OCI-LY3 (cell line): ENCODE results near the gene SYT1.
"Not testable (repeated sequence)": the region's sequence is repeated elsewhere in the genome, so short reads cannot be mapped to it uniquely, and the experiment has no call there.

ENCODE experiments used
- H2AFZ ChIP-seq: fragments of 200-600, 300-600 bp; shearing (Covaris generic); 2 replicates; pipeline ENCODE4 v1.6.0; 2014; ENCODE audit warnings: antibody characterized with exemption, low read depth, low read length
- H3K27ac ChIP-seq: fragments of 200-600, 300-600 bp; sonication (generic); 2 replicates; pipeline ENCODE4 v1.5.1; 2014; ENCODE audit warnings: mild to moderate bottlenecking, low read length, moderate library complexity, mixed read lengths
- H3K27me3 ChIP-seq: fragments of 200-600, 300-600 bp; sonication (generic); 2 replicates; pipeline ENCODE4 v1.6.1; 2014; ENCODE audit warnings: low read depth, low read length, mixed read lengths
- H3K36me3 ChIP-seq: fragments of 200-600, 300-600 bp; sonication (generic); replicated peaks from 2 replicates; pipeline ENCODE3; 2014; ENCODE audit warnings: low read depth, low read length, mixed read lengths
- H3K4me1 ChIP-seq: fragments of 300-600, 200-600 bp; sonication (generic); 2 replicates; pipeline ENCODE4 v1.6.1; 2014; ENCODE audit warnings: low read length, mixed read lengths
- H3K4me2 ChIP-seq: fragments of 200-600, 300-600 bp; sonication (generic); 2 replicates; pipeline ENCODE4 v1.6.1; 2014; ENCODE audit warnings: low read length, mixed read lengths
- H3K4me3 ChIP-seq: fragments of 300-600, 200-600 bp; sonication (generic); 2 replicates; pipeline ENCODE4 v1.5.1; 2014; ENCODE audit warnings: antibody characterized with exemption, mild to moderate bottlenecking, low read length, moderate library complexity
- H3K79me2 ChIP-seq: fragments of 300-600, 200-600 bp; shearing (Covaris generic); 2 replicates; pipeline ENCODE4 v1.6.1; 2014; ENCODE audit warnings: mild to moderate bottlenecking, low read length, mixed read lengths
- H3K9ac ChIP-seq: fragments of 300-600, 200-600 bp; shearing (Covaris generic); 2 replicates; pipeline ENCODE4 v1.6.0; 2014; ENCODE audit warnings: mild to moderate bottlenecking, low read length, moderate library complexity
- H3K9me3 ChIP-seq: fragments of 200-600, 300-600 bp; shearing (Covaris generic); 2 replicates; pipeline ENCODE4 v1.6.1; 2014; ENCODE audit warnings: low read length, mixed read lengths; ENCODE audit not compliant: insufficient read depth
- H4K20me1 ChIP-seq: fragments of 200-600, 300-600 bp; sonication (generic); 2 replicates; pipeline ENCODE4 v1.6.1; 2016; ENCODE audit warnings: low read length, mixed read lengths; ENCODE audit not compliant: insufficient read depth
- CTCF ChIP-seq: fragments of 200-600, 300-600 bp; sonication (generic); IDR thresholded peaks from 2 replicates; pipeline ENCODE4 v1.5.1; 2014; ENCODE audit warnings: antibody characterized with exemption, low read length, low read depth
- EZH2phosphoT487 ChIP-seq: fragments of 200-600 bp; shearing (Covaris generic); IDR thresholded peaks from 2 replicates; pipeline ENCODE4 v1.6.1; 2018; ENCODE audit warnings: antibody characterized with exemption, mixed run types, low read depth

Gene SYT1

GRCh38 chr12:79023261-79023660 is 158.7 kb downstream of the SYT1 start:
- H2AFZ ChIP-seq: no peak overlapping the region
- H3K27me3 ChIP-seq: no peaks in the 10 kb centered on the region
- H3K4me1 ChIP-seq: no peaks in the 10 kb centered on the region
- no peak overlapping the region for H3K27ac ChIP-seq
- H3K9ac ChIP-seq: no peak overlapping the region
- H3K36me3 ChIP-seq: no peaks in the 10 kb centered on the region
- TF ChIP-seq CTCF (no peak), EZH2phosphoT487 (no peak)
- H3K4me3 ChIP-seq: no peak overlapping the region
- H3K4me2 ChIP-seq: no peak overlapping the region
- H3K9me3 ChIP-seq: no peaks in the 10 kb centered on the region
- no peaks in the 10 kb centered on the region for H3K79me2 ChIP-seq
- no peaks in the 10 kb centered on the region for H4K20me1 ChIP-seq

GRCh38 chr12:79023784-79024183 is 159.2 kb downstream of the SYT1 start:
- Histone ChIP-seq H2AFZ (no peak overlapping the region), H3K27ac (no peak overlapping the region), H3K9ac (no peak overlapping the region), H3K79me2 (no peaks in the 10 kb centered on the region), H3K4me1 (no peaks in the 10 kb centered on the region), H4K20me1 (no peaks in the 10 kb centered on the region), H3K4me3 (no peak overlapping the region), H3K27me3 (no peaks in the 10 kb centered on the region), H3K4me2 (no peak overlapping the region), H3K9me3 (no peaks in the 10 kb centered on the region), H3K36me3 (no peaks in the 10 kb centered on the region)
- no peak for TF ChIP-seq CTCF

GRCh38 chr12:79033788-79034187 is 169.2 kb downstream of the SYT1 start:
- H3K4me2 ChIP-seq: no peak overlapping the region
- H3K9ac ChIP-seq: no peak overlapping the region
- H3K79me2 ChIP-seq: no peaks in the 10 kb centered on the region
- H4K20me1 ChIP-seq: no peaks in the 10 kb centered on the region
- no peaks in the 10 kb centered on the region for H3K4me1 ChIP-seq
- TF ChIP-seq CTCF: no peak
- TF ChIP-seq EZH2phosphoT487: no peak
- no peak overlapping the region for H3K27ac ChIP-seq
- H3K9me3 ChIP-seq: no peaks in the 10 kb centered on the region
- no peaks in the 10 kb centered on the region for H3K36me3 ChIP-seq
- no peak overlapping the region for H2AFZ ChIP-seq
- H3K27me3 ChIP-seq: no peaks in the 10 kb centered on the region
- no peak overlapping the region for H3K4me3 ChIP-seq

- H2AFZ ChIP-seq, H3K4me2 ChIP-seq, H3K4me3 ChIP-seq, H3K79me2 ChIP-seq, H3K9me3 ChIP-seq, H3K27me3 ChIP-seq, H3K9ac ChIP-seq, H4K20me1 ChIP-seq, H3K27ac ChIP-seq, H3K36me3 ChIP-seq, H3K4me1 ChIP-seq: not testable (repeated sequence)
These were observed 180.2 kb downstream of the SYT1 start for GRCh38 chr12:79044748-79045147.

- H3K36me3 ChIP-seq, H3K4me1 ChIP-seq, H3K4me2 ChIP-seq, H3K9ac ChIP-seq, H3K27ac ChIP-seq, H3K79me2 ChIP-seq, H3K4me3 ChIP-seq, H3K9me3 ChIP-seq, H3K27me3 ChIP-seq, H4K20me1 ChIP-seq, H2AFZ ChIP-seq: not testable (repeated sequence)
These were observed 180.7 kb downstream of the SYT1 start for GRCh38 chr12:79045149-79045703.
